Lower leg skin (tissue), 4 donors: Measurements from ENCODE around the gene NSUN2. TPM values are rescaled to one million over a fixed set of nuclear protein-coding genes. Genes with fewer than 3 reads are reported as not detected.

ENCODE experiments used
- DNase-seq, 2 donors: peaks; one replicate each; pipeline ENCODE4 v3.0.0-alpha.2; 2019; ENCODE audit warnings: low spot score in 2 of 2
- H3K4me3 ChIP-seq: fragments of 200-600 bp; sonication (generic); 2 replicates; pipeline ENCODE4 v1.5.1; 2017; ENCODE audit warnings: mild to moderate bottlenecking, low read depth; ENCODE audit not compliant: poor library complexity, severe bottlenecking
- CTCF ChIP-seq, 3 donors: fragments of 450-650 bp; IDR thresholded peaks; one replicate each; pipeline ENCODE4 v1.5.1; 2016; ENCODE audit warnings: antibody characterized with exemption in 3 of 3, mild to moderate bottlenecking in 3 of 3, moderate library complexity in 2 of 3
- POLR2A ChIP-seq, 2 donors: fragments of 450-650 bp; IDR thresholded peaks; one replicate each; pipeline ENCODE4 v1.6.1; 2016 to 2017; ENCODE audit warnings: antibody characterized with exemption in 2 of 2, mild to moderate bottlenecking in 1 of 2, moderate library complexity in 1 of 2
- WGBS, 2 donors: methylation state at CpG; one replicate each; pipeline ENCODE4 v1.1.5; 2018; 5-methylcytosine and 5-hydroxymethylcytosine counted together
- intact Hi-C: fragments of 100-400 bp; cut with DNase I; formaldehyde crosslinking; loops from one replicate; pipeline ENCODE4 v1.15.0; 2023; ENCODE audit warnings: low total_unique reads
- total RNA-seq, 4 donors: library from RNA; depleted of rRNA; stranded (reverse); fragments of >200 nt; gene quantifications; one replicate each; pipeline ENCODE4 v1.1.0, GENCODE V29; 2016

NSUN2 gene
- total RNA-seq, 4 donors from 2014 or later: 43.0 to 54.0 (median 47.9) TPM

DNA sequence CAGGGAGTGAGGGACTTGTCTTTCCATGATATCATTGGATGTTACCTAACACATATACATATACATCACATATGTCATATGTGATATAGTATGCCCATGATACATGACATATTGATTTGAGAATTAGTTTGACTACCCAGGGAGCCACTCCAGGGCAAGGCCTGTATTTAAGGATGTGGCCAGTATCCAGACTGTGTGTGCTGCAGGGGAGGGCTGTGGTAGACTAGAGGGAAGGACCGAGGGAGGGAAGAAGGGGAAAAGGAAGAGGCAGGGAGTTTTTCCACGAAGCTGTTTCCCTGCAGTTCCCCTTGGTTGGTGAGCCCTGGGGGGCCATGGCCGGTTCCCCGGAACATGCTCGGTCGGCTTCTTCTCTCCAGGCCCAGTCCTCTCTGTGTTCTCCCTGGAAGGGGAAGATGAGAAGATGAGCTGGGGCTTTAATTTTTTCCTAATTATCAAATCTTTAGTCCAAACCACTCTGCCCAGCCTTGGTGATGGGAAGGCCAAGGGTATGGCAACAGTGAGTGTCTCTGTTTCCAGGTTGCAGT lies 48.7 kb downstream of the NSUN2 start:
- intact Hi-C loops: no loop called here
- TF ChIP-seq POLR2A (IDR thresholded peaks at IDR 0.05): no peak
- TF ChIP-seq CTCF (IDR thresholded peaks at IDR 0.05): no peak
- WGBS, 2 donors: 70 to 73% methylated on average over 6 of the region's 6 CpGs
- no peak overlapping the region for H3K4me3 ChIP-seq
- no peak for DNase-seq

DNA sequence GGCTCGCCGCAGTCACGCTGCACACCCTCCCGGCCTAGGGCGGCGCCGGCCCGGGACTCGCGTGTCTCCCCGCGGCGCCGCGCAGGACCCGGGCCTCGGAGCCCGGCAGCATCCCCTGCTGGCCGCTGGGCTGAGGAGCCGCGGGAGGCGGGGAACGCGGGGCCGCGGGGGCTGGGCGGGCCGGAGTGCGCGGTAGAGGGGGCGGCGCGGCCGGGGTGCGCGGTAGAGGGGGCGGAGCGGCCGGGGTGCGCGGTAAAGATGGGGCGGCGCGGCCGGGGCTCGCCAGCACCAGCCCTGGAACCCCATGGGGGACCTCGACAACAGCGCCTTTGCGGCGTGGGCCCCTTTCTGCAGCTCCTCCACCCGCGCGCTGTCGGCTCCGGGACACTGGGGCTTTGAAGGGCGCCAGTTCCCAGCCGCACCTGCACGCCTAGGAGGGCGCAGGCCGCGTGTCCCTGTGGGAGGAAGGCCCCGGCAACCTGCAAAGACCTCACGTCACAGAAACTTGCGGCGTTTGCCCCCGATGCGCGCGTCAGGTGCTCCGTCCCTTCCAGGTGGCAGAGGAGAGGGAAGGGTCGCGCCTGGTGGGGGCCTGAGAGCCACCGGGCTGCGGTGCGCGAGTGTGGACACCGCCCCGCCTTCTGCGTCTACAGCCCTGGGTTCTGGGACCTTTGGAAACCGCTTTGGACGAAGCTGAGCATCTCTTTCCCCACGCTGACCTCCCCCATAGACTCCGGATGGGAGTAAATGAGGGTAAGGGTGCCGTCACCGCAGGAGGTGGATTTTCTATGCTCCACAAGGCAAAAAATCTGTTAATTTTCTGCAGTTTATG lies 49.6 kb downstream of the NSUN2 start:
- intact Hi-C loops: no loop called here
- H3K4me3 ChIP-seq: no peak overlapping the region
- WGBS, 2 donors: 15 to 31% methylated on average over 11 to 26 of the region's 85 CpGs
- TF ChIP-seq CTCF (IDR thresholded peaks at IDR 0.05): no peak
- no peak for TF ChIP-seq POLR2A (IDR thresholded peaks at IDR 0.05)
- DNase-seq: no peak

DNA sequence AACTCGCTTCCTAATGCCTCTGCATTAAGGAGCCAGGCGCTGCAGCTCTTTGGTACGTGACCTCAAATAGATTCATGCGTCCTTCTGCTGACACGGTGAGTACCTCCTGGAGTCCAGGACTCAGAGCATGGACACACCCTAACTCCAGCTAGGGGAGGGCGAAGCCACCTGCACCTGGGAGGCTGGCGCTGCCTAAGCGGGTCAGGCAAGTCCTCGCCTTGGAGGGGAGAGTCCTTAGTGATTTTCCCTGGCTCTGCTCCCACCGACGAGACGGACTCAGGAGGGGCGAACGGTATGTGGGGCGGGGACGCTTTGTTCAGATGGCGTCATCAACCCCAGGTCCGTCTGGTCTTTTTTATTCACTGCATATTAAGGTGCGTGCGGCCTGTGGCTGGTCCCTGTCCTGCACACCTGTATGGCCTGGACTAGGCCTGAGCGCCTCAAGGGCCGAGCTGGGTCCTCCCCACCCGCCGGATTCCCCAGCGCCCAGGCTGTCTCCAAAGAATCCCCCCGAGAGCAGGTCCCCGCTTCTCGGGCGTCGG lies 50.3 kb downstream of the NSUN2 start:
- intact Hi-C loops: no loop called here
- TF ChIP-seq POLR2A (IDR thresholded peaks at IDR 0.05): no peak
- no peak for TF ChIP-seq CTCF (IDR thresholded peaks at IDR 0.05)
- 41 to 51% methylated on average over 27 to 28 of the region's 30 CpGs for WGBS, 2 donors
- DNase-seq: no peak
- H3K4me3 ChIP-seq: no peak overlapping the region

DNA sequence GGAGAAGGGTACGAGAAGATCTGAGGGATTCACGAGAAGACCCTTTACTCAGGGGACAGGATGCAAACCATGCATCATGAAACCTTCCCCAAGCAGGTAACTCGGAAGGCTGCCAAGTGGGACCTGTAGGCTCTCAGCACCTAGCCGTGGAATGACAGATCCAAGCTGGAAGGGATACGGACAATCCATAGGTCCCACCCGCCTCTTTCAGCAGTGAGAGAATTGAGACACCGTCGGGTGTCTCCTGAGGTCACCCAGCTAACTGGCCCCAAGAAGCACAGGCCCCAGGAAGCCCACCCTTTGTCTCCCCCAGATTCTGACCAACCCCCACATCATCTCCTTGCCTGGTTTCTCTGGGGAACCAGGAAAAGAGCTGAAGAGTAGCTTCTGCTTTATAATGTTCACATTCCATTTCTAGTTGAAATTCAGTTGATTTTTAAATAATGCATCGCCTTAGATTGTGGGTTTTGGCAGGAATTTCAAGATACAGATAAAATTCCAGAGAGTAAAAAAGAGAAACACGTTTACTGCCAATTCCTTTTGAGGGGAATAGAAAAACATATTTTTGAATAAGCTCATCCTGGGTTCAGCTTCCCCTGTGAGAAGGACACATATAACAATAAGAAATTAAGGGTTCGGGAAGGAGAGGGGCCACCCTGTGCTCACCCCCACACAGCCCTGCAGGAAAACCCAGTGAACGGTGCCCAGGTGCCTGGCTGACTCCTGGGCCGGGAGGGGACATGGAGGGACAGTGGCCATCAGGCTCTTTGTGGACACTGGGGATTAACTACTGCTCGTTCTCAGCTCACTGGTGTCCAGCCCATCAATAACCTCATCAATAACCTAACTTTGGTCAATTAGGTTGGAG lies 51.1 kb downstream of the NSUN2 start:
- no peak for TF ChIP-seq POLR2A (IDR thresholded peaks at IDR 0.05)
- no peak for TF ChIP-seq CTCF (IDR thresholded peaks at IDR 0.05)
- peak in 1 of 2 donors; percentile 4 for DNase-seq
- H3K4me3 ChIP-seq: no peak overlapping the region
- intact Hi-C loops: no loop called here
- WGBS, 2 donors: 80 to 84% methylated on average over 14 of the region's 14 CpGs

DNA sequence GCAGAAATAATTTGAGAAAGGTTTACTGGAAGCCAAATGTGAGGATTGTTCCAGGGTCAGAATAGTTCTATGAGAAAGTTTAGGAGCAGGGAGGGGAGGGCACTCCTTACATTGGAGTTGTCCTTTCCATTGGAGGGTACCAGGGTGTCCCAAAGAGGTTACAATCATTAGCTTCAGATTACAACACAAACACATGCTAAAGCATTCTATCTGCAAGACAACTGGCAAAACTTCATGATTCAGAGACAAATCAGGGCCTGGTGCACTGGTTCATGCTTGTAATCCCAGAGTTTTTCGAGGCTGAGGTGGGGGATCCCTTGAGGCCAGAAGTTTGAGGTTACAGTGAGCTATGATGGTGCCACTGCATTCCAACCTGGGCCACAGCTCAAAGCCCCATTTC lies 51.8 kb downstream of the NSUN2 start:
- intact Hi-C loops: no loop called here
- DNase-seq: peak in 1 of 2 donors; percentile 1
- no peak for TF ChIP-seq POLR2A (IDR thresholded peaks at IDR 0.05)
- TF ChIP-seq CTCF (IDR thresholded peaks at IDR 0.05): no peak
- WGBS, 2 donors: 50 to 89% methylated on average over 1 of the region's 1 CpG
- no peak overlapping the region for H3K4me3 ChIP-seq
